Measurements from ENCODE around the gene ZNF837. TPM values are rescaled to one million over a fixed set of nuclear protein-coding genes. Genes with fewer than 3 reads are reported as not detected.

The ZNF837 gene
- total and polyA plus RNA-seq, 2 of the 13 experiments (the other 11 are each of a cell fraction or from before 2014, with no cell fraction given) = 0.29 to 1.3 TPM

- TF ChIP-seq HOXA3 (CRISPR knock-in tag; IDR thresholded peaks at IDR 0.05) (0 out of 2 replicates have a peak, but pooled peaks have one; percentile 6), NFE2L1 (CRISPR knock-in tag; IDR thresholded peaks at IDR 0.05; ENCODE audit: borderline replicate concordance) (no peak), HNF4G (IDR thresholded peaks at IDR 0.05; ENCODE audit: borderline replicate concordance, low read depth, low read length) (peak; percentile 83), HNF4G (CRISPR knock-in tag; IDR thresholded peaks at IDR 0.05; ENCODE audit: borderline replicate concordance, low read depth) (peak; percentile 25; the same call in 1 of the 2 replicates), ZNF563 (CRISPR knock-in tag; IDR thresholded peaks at IDR 0.05) (0 out of 2 replicates have a peak, but pooled peaks have one; percentile 10), JUNB (CRISPR knock-in tag; IDR thresholded peaks at IDR 0.05; ENCODE audit: borderline replicate concordance) (no peak), MAX (IDR thresholded peaks at IDR 0.05) (peak; percentile 58), NR2F2 (IDR thresholded peaks at IDR 0.05; ENCODE audit: borderline replicate concordance, low read depth) (peak; percentile 90), RNF2 (conservative IDR thresholded peaks at IDR 0.05; ENCODE audit: low read depth) (no peak), SMARCE1 (IDR thresholded peaks at IDR 0.05; ENCODE audit: borderline replicate concordance) (no peak), MAZ (IDR thresholded peaks at IDR 0.05; ENCODE audit: borderline replicate concordance, low read depth, low read length) (peak; percentile 33; the same call in 1 of the 2 replicates), MAZ (CRISPR knock-in tag; IDR thresholded peaks at IDR 0.05; ENCODE audit: low read depth) (peak; percentile 26; the same call in 1 of the 2 replicates), ARNT (IDR thresholded peaks at IDR 0.05) (no peak), ZNF143 (CRISPR knock-in tag; IDR thresholded peaks at IDR 0.05) (0 out of 2 replicates have a peak, but pooled peaks have one; percentile 19), BHLHE40 (IDR thresholded peaks at IDR 0.05; ENCODE audit: low read length) (no peak), STAT6 (CRISPR knock-in tag; IDR thresholded peaks at IDR 0.05; ENCODE audit: borderline replicate concordance) (no peak), PHF8 (CRISPR knock-in tag; IDR thresholded peaks at IDR 0.05) (peak; percentile 35), YEATS2 (CRISPR knock-in tag; IDR thresholded peaks at IDR 0.05; ENCODE audit: borderline replicate concordance) (no peak), ZNF136 (CRISPR knock-in tag; IDR thresholded peaks at IDR 0.05; ENCODE audit: low read depth) (no peak), ZGPAT (CRISPR knock-in tag; IDR thresholded peaks at IDR 0.05) (peak; percentile 68; the same call in 1 of the 2 replicates), ZNF468 (CRISPR knock-in tag; IDR thresholded peaks at IDR 0.05) (no peak), SIX4 (CRISPR knock-in tag; IDR thresholded peaks at IDR 0.05) (no peak)
These were observed 27.8 kb downstream of the ZNF837 start, which contains the start of gene A1BG (continued) for GRCh38 chr19:58352760-58353671.
